ENCODE measurements around the gene SYNGR1.
"Not testable (repeated sequence)": the region's sequence is repeated elsewhere in the genome, so short reads cannot be mapped to it uniquely, and the experiment has no call there.

SYNGR1 gene

GRCh38 chr22:39319284-39320022, 30.3 kb upstream of the SYNGR1 start, which contains the start of gene RPL3:
Gene RPL3, minus strand, starts transcription at chr22:39319623. Its CDS starts 26 bp downstream, at chr22:39319597.
- Histone ChIP-seq H3K4me2 (peak within 1 kb of the TSS; percentile 76), H4K20me1 (ENCODE audit: insufficient read depth) (peaks cover 39% of the 10 kb centered on the region), H2AFZ (ENCODE audit: low read depth) (peak within 1 kb of the TSS; percentile 87), H3K4me1 (ENCODE audit: low read depth, poor library complexity, severe bottlenecking) (peaks cover 33% of the 10 kb centered on the region), H3K9ac (peak within 1 kb of the TSS; percentile 95), H3K27ac (peak within 1 kb of the TSS; percentile 93), H3K27me3 (ENCODE audit: insufficient read depth, low read depth) (no peaks in the 10 kb centered on the region), H3K79me2 (ENCODE audit: insufficient read depth, low read depth) (peaks cover 48% of the 10 kb centered on the region), H3K36me3 (ENCODE audit: insufficient read depth) (peaks cover 40% of the 10 kb centered on the region; the same call in 1 of the 2 replicates), H3K4me3 (IDR thresholded peaks at IDR 0.05; ENCODE audit: insufficient read depth, low read depth, low read length) (peak within 1 kb of the TSS; percentile 70)
- no peak for TF ChIP-seq CTCF (conservative IDR thresholded peaks at IDR 0.05; ENCODE audit: low read depth, low read length)

- Histone ChIP-seq H4K20me1 (ENCODE audit: insufficient read depth) (peaks cover 27% of the 10 kb centered on the region), H3K4me2 (peak overlapping the region; percentile 70; the same call in 1 of the 2 replicates), H3K4me1 (ENCODE audit: low read depth, poor library complexity, severe bottlenecking) (peaks cover 23% of the 10 kb centered on the region), H3K79me2 (ENCODE audit: insufficient read depth, low read depth) (peaks cover 37% of the 10 kb centered on the region), H3K36me3 (ENCODE audit: insufficient read depth) (peaks cover 28% of the 10 kb centered on the region; the same call in 1 of the 2 replicates)
- not testable (repeated sequence) for H2AFZ ChIP-seq (ENCODE audit: low read depth); H3K4me3 ChIP-seq (IDR thresholded peaks at IDR 0.05; ENCODE audit: insufficient read depth, low read depth, low read length); H3K9ac ChIP-seq; H3K27me3 ChIP-seq (ENCODE audit: insufficient read depth, low read depth); H3K27ac ChIP-seq
Observed at GRCh38 chr22:39320616-39321029, 29.2 kb upstream of the SYNGR1 start.

- Histone ChIP-seq H3K27me3 (ENCODE audit: insufficient read depth, low read depth) (no peaks in the 10 kb centered on the region), H3K9ac (no peak overlapping the region), H3K79me2 (ENCODE audit: insufficient read depth, low read depth) (no peaks in the 10 kb centered on the region), H3K27ac (no peak overlapping the region), H4K20me1 (ENCODE audit: insufficient read depth) (no peaks in the 10 kb centered on the region), H3K4me3 (IDR thresholded peaks at IDR 0.05; ENCODE audit: insufficient read depth, low read depth, low read length) (no peak overlapping the region), H3K36me3 (ENCODE audit: insufficient read depth) (no peaks in the 10 kb centered on the region), H3K4me2 (no peak overlapping the region), H2AFZ (ENCODE audit: low read depth) (no peak overlapping the region), H3K4me1 (ENCODE audit: low read depth, poor library complexity, severe bottlenecking) (no peaks in the 10 kb centered on the region)
- no peak for TF ChIP-seq CTCF (conservative IDR thresholded peaks at IDR 0.05; ENCODE audit: low read depth, low read length)
Observed at GRCh38 chr22:39325392-39325932, 24.3 kb upstream of the SYNGR1 start.

GRCh38 chr22:39327995-39328754, 21.6 kb upstream of the SYNGR1 start:
- Histone ChIP-seq H3K4me1 (ENCODE audit: low read depth, poor library complexity, severe bottlenecking) (peaks cover 14% of the 10 kb centered on the region), H2AFZ (ENCODE audit: low read depth) (no peak overlapping the region), H3K4me2 (no peak overlapping the region), H3K36me3 (ENCODE audit: insufficient read depth) (no peaks in the 10 kb centered on the region), H3K79me2 (ENCODE audit: insufficient read depth, low read depth) (no peaks in the 10 kb centered on the region), H3K4me3 (IDR thresholded peaks at IDR 0.05; ENCODE audit: insufficient read depth, low read depth, low read length) (no peak overlapping the region), H3K27ac (no peak overlapping the region), H3K9ac (no peak overlapping the region), H3K27me3 (ENCODE audit: insufficient read depth, low read depth) (no peaks in the 10 kb centered on the region), H4K20me1 (ENCODE audit: insufficient read depth) (no peaks in the 10 kb centered on the region)
- TF ChIP-seq CTCF (conservative IDR thresholded peaks at IDR 0.05; ENCODE audit: low read depth, low read length): no peak

GRCh38 chr22:39330553-39330952, 19.2 kb upstream of the SYNGR1 start:
- H2AFZ ChIP-seq (ENCODE audit: low read depth); H3K27me3 ChIP-seq (ENCODE audit: insufficient read depth, low read depth); H3K79me2 ChIP-seq (ENCODE audit: insufficient read depth, low read depth); H3K27ac ChIP-seq; H3K9ac ChIP-seq; H3K4me2 ChIP-seq; H3K4me3 ChIP-seq (IDR thresholded peaks at IDR 0.05; ENCODE audit: insufficient read depth, low read depth, low read length); H3K36me3 ChIP-seq (ENCODE audit: insufficient read depth); H4K20me1 ChIP-seq (ENCODE audit: insufficient read depth): not testable (repeated sequence)
- peaks cover 14% of the 10 kb centered on the region for H3K4me1 ChIP-seq (ENCODE audit: low read depth, poor library complexity, severe bottlenecking)

Data from KMS-11 (cell line).